Right lobe of liver (tissue), 4 donors: ENCODE results near the gene APOB.

ENCODE experiments used
- CTCF ChIP-seq, 4 donors: fragments of 200-600 bp in 3 of 4; fragments of 450-650 bp in 1 of 4; IDR thresholded peaks; one replicate each; pipeline versions ENCODE4 v1.5.1 to v1.8.0; 2016 to 2022; ENCODE audit warnings: antibody characterized with exemption in 4 of 4, mild to moderate bottlenecking in 2 of 4
- POLR2A ChIP-seq: fragments of 450-650 bp; IDR thresholded peaks from one replicate; pipeline ENCODE4 v1.6.1; 2017; ENCODE audit warnings: antibody characterized with exemption, mild to moderate bottlenecking
- donor health status: DM: no; HTN: no; CAD: no.
- donor health status: DM: no; HTN: no; CAD: no.
- donor health status: DM: no; HTN: yes; CAD: no.

DNA sequence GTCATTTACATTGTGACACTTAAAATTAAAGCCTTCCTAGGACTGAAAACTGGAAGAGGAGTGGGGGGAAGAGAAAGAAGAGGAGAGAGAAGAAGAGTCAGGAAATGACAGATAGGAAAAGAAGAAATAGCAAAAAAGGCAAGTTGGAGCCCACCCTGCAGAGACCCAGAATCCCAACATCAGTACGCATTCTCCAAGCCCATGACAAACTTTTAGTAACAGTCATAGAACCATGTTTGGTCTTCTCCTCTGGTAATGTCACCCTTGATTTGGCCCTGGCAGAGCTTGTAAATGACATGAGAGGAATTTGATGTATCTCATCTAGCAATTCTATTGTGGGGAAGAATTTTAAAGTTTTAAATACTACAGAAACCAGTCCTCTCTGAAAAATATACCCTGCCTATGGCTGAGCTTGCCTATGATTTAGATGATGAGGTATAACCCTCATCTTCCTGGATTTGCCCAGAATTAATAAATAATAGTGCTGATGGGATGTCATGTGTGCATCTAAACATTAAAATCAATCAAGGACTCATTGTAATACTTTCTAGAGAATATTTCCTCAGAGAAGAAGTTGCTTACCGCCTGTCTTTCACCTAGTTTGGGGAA lies 40.2 kb downstream of the APOB start:
- TF ChIP-seq POLR2A: peak; percentile 19
- TF ChIP-seq CTCF (IDR thresholded peaks at IDR 0.05): no peak
